Osteocyte (in vitro differentiated cells): ENCODE measurements around the gene DICER1. TPM values are rescaled to one million over a fixed set of nuclear protein-coding genes. Genes with fewer than 3 reads are reported as not detected.

Source experiments
- DNase-seq: peaks from one replicate; pipeline ENCODE4 v3.0.0; 2021; ENCODE audit warnings: mixed read lengths; ENCODE audit not compliant: unreplicated experiment; ENCODE audit errors: extremely low spot score
- H3K27ac Mint-ChIP-seq: one replicate; pipeline ENCODE4 v1.8.0; 2021; ENCODE audit warnings: mild to moderate bottlenecking, mixed read lengths; ENCODE audit not compliant: unreplicated experiment
- H3K27me3 Mint-ChIP-seq: one replicate; pipeline ENCODE4 v1.8.0; 2021; ENCODE audit warnings: mixed read lengths; ENCODE audit not compliant: unreplicated experiment
- H3K36me3 Mint-ChIP-seq: one replicate; pipeline ENCODE4 v1.8.0; 2021; ENCODE audit warnings: mixed read lengths; ENCODE audit not compliant: unreplicated experiment
- H3K4me1 Mint-ChIP-seq: one replicate; pipeline ENCODE4 v1.8.0; 2021; ENCODE audit warnings: mixed read lengths; ENCODE audit not compliant: unreplicated experiment
- H3K4me3 Mint-ChIP-seq: one replicate; pipeline ENCODE4 v1.8.0; 2021; ENCODE audit warnings: mild to moderate bottlenecking, moderate library complexity, mixed read lengths; ENCODE audit not compliant: unreplicated experiment
- H3K9me3 Mint-ChIP-seq: one replicate; pipeline ENCODE4 v1.8.0; 2021; ENCODE audit warnings: mixed read lengths; ENCODE audit not compliant: unreplicated experiment
- total RNA-seq: library from RNA; stranded (reverse); gene quantifications from 2 replicates; pipeline ENCODE4 v1.2.1, GENCODE V29; 2021
- TF ChIP-seq, protein P1 (sequence below): fragments of 200-600 bp; sonication (generic); IDR thresholded peaks from 2 replicates; pipeline ENCODE4 v1.5.0; 2021; ENCODE audit warnings: antibody characterized with exemption, mild to moderate bottlenecking, moderate library complexity

Gene DICER1
- total RNA-seq, 1 donor from 2014 or later, result 55.9 TPM

DNA sequence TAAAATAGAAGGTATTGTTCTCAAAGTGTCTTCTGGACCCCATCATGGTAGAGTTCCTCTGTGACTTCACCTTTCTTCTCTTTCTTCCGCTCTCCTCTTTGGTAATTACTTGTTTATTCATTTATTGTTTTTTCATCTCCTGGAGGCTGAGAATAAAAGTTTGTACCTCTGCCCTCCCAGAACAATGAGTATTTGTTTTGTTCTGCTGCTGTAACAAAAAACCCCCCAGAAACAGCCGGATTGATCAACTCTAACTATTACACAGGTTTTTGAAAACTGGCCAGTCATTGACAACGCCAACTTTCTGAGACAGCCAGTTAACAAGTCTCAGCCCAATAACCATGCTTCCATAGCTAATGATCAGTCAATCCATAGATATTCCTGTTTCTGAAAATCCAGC is 8.2 kb upstream of the DICER1 start:
- TF ChIP-seq, protein P1, sequence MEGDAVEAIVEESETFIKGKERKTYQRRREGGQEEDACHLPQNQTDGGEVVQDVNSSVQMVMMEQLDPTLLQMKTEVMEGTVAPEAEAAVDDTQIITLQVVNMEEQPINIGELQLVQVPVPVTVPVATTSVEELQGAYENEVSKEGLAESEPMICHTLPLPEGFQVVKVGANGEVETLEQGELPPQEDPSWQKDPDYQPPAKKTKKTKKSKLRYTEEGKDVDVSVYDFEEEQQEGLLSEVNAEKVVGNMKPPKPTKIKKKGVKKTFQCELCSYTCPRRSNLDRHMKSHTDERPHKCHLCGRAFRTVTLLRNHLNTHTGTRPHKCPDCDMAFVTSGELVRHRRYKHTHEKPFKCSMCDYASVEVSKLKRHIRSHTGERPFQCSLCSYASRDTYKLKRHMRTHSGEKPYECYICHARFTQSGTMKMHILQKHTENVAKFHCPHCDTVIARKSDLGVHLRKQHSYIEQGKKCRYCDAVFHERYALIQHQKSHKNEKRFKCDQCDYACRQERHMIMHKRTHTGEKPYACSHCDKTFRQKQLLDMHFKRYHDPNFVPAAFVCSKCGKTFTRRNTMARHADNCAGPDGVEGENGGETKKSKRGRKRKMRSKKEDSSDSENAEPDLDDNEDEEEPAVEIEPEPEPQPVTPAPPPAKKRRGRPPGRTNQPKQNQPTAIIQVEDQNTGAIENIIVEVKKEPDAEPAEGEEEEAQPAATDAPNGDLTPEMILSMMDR, result no peak
- no peak overlapping the region for H3K4me3 Mint-ChIP-seq
- no peak overlapping the region for H3K27ac Mint-ChIP-seq
- no peak for DNase-seq
- peaks cover 1% of the 10 kb centered on the region for H3K36me3 Mint-ChIP-seq
- no peaks in the 10 kb centered on the region for H3K4me1 Mint-ChIP-seq
- H3K9me3 Mint-ChIP-seq, result peaks cover 23% of the 10 kb centered on the region
- H3K27me3 Mint-ChIP-seq, result no peaks in the 10 kb centered on the region

DNA sequence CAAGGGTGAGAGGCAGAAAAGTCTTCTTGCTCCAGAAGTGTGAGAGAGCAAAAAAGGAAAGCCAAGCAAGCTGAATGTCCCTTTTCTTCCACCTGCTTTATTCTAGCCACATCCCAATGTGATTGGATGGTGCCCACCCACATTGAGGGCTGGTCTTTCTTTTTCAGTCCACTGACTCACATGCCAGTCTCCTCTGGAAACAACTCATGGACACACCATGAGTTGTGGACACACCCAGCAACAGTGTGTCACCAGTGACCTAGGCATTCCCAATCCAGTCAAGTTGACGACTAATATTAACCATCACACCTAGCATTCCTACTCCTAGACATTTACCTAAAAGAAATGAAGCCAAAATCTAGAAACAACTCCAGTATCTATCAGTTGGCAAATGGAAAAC is 7.2 kb upstream of the DICER1 start:
- no peak for DNase-seq
- no peaks in the 10 kb centered on the region for H3K4me1 Mint-ChIP-seq
- H3K36me3 Mint-ChIP-seq, result peaks cover 1% of the 10 kb centered on the region
- TF ChIP-seq, protein P1, result no peak
- H3K4me3 Mint-ChIP-seq, result no peak overlapping the region
- peaks cover 23% of the 10 kb centered on the region for H3K9me3 Mint-ChIP-seq
- no peaks in the 10 kb centered on the region for H3K27me3 Mint-ChIP-seq
- no peak overlapping the region for H3K27ac Mint-ChIP-seq

DNA sequence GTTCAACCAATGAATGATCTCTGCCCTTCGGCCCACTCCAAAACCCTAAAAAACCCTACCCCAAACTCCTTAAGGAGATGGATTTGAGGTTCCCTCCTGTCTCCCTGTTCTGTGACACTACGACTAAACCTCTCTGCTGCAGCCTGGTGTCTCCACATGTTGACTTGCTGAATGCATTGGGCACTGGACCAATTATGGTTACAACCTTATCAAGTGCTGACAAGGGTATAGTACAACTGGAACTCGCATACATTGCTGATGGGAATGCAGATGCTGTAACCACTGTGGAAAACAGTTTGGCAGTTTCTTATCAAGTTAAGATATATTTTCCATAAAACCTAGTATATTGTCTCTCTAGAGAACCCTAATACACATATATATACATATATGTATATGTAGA is 6.3 kb upstream of the DICER1 start:
- peaks cover 1% of the 10 kb centered on the region for H3K36me3 Mint-ChIP-seq
- no peak for DNase-seq
- TF ChIP-seq, protein P1, result no peak
- no peak overlapping the region for H3K27ac Mint-ChIP-seq
- no peaks in the 10 kb centered on the region for H3K4me1 Mint-ChIP-seq
- H3K9me3 Mint-ChIP-seq, result peaks cover 23% of the 10 kb centered on the region
- H3K27me3 Mint-ChIP-seq, result no peaks in the 10 kb centered on the region
- H3K4me3 Mint-ChIP-seq, result no peak overlapping the region

DNA sequence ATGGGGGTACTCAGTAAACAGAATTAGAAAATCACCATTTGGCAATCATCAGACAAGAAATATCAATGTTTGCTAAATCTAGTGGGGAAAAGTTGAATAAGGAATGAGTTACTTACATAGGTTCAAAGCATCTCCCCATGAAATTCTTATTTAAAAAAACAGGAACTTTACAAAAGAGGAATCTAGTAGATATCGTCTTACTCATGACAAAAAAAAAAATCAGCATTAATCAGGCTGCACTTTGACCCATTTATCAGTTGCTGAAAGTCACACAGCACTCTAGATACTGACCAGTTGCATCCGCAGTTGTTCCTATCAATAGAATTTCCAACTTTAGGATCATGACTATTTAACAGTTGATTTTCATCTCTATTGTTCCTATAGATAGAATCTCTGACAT is 5.8 kb upstream of the DICER1 start:
- H3K27ac Mint-ChIP-seq, result no peak overlapping the region
- DNase-seq, result no peak
- peaks cover 23% of the 10 kb centered on the region for H3K9me3 Mint-ChIP-seq
- no peaks in the 10 kb centered on the region for H3K27me3 Mint-ChIP-seq
- peaks cover 5% of the 10 kb centered on the region for H3K4me1 Mint-ChIP-seq
- TF ChIP-seq, protein P1, result no peak
- peaks cover 1% of the 10 kb centered on the region for H3K36me3 Mint-ChIP-seq
- no peak overlapping the region for H3K4me3 Mint-ChIP-seq

DNA sequence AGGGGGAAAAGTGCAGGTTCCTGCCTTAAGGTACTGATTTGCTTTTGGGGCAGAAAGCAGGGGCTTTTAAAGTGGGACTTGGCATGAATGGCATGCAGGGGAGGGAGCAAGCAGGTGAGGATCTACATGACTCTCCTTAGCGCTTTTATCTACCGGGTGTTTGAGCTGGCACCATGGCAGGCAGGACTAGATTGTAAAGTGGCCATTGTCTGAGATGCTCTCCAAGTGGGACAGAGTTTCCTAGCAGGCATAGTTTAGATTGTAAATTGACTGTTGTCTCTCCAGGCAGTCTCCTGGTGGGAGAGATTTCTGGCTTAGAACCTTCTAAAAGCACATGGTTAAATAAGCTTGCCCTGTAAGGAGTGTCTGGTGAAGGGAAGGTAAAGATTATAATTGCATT is 5.3 kb upstream of the DICER1 start:
- Mint-ChIP-seq H3K36me3 (peaks cover 1% of the 10 kb centered on the region), H3K4me3 (no peak overlapping the region), H3K27me3 (no peaks in the 10 kb centered on the region), H3K27ac (no peak overlapping the region), H3K9me3 (peaks cover 19% of the 10 kb centered on the region), H3K4me1 (peaks cover 9% of the 10 kb centered on the region)
- DNase-seq, result no peak
- TF ChIP-seq, protein P1, result no peak
